A549 (cell line): ENCODE data around the gene DDX3X. TPM values are rescaled to one million over a fixed set of nuclear protein-coding genes. Genes with fewer than 3 reads are reported as not detected.

Experiments used
- ATAC-seq, 2 experiments: fragments of 200-7000 bp in 1 of 2; fragments of >200 bp in 1 of 2; cut with Nextera tagmentation in 1 of 2; cut with Tn5 transposase in 1 of 2; 3 replicates each; pipeline versions ENCODE4 v1.8.0 to v1.9.1; 2018 to 2020; ENCODE audit warnings: mild to moderate bottlenecking in 1 of 2, moderate library complexity in 1 of 2
- CTCF ChIA-PET: fragments of 300-600 bp; sonication (Branson Sonifier 250); formaldehyde crosslinking; extraction: SDS; loops from one replicate; lab custom pipeline; 2021; ENCODE audit warnings: antibody characterized with exemption, inconsistent platforms; lab: Yijun Ruan, JAX
- POLR2A ChIA-PET: fragments of 350-600 bp; formaldehyde crosslinking; extraction: SDS; loops from one replicate; lab custom pipeline; 2021; ENCODE audit warnings: antibody characterized with exemption, inconsistent platforms; lab: Yijun Ruan, JAX
- DNase-seq, 2 experiments: peaks; one replicate each; pipeline versions ENCODE4 v3.0.0 to v3.0.0-alpha.2; 2011 to 2016; ENCODE audit warnings: low read depth in 1 of 2, low spot score in 1 of 2
- FAIRE-seq: peaks from 2 replicates; lab custom pipeline; 2011; peaks lifted over from hg19 to GRCh38; lab: Jason Lieb, UNC
- H3K27ac ChIP-seq, 2 experiments: fragments of >200 bp; sonication (Bioruptor Twin); formaldehyde crosslinking; 3 replicates each; pipeline ENCODE4 v1.5.1; 2016 to 2017
- H3K4me1 ChIP-seq: fragments of >200 bp; sonication (Bioruptor Twin); formaldehyde crosslinking; 3 replicates; pipeline ENCODE4 v1.6.1; 2016
- H3K4me2 ChIP-seq: fragments of >200 bp; sonication (Bioruptor Twin); formaldehyde crosslinking; 3 replicates; pipeline ENCODE4 v1.6.1; 2016
- H3K4me3 ChIP-seq: fragments of >200 bp; sonication (Bioruptor Twin); formaldehyde crosslinking; 3 replicates; pipeline ENCODE4 v1.5.1; 2016
- H3K9me3 ChIP-seq: fragments of >200 bp; sonication (Bioruptor Twin); formaldehyde crosslinking; 3 replicates; pipeline ENCODE4 v1.6.1; 2016
- BHLHE40 ChIP-seq: IDR thresholded peaks from 2 replicates; pipeline ENCODE4 v1.6.1; 2012; ENCODE audit warnings: low read depth, low read length, inconsistent platforms
- EHF ChIP-seq: fragments of 250-450 bp; sonication (Bioruptor Pico); IDR thresholded peaks from 2 replicates; pipeline ENCODE4 v1.5.0; 2020; ENCODE audit warnings: mild to moderate bottlenecking
- ESRRA ChIP-seq: fragments of 150-350 bp; IDR thresholded peaks from 2 replicates; pipeline ENCODE4 v1.6.1; 2014; ENCODE audit warnings: mild to moderate bottlenecking, low read length, borderline replicate concordance
- HDAC2 ChIP-seq: fragments of 200-600 bp; sonication (generic); IDR thresholded peaks from 2 replicates; pipeline ENCODE4 v1.6.1; 2016
- HEYL ChIP-seq: fragments of 250-450 bp; sonication (Bioruptor Pico); IDR thresholded peaks from 2 replicates; pipeline ENCODE4 v1.8.0; 2021; ENCODE audit warnings: mild to moderate bottlenecking, moderate library complexity
- HMGXB4 ChIP-seq: fragments of 250-450 bp; sonication (Bioruptor Pico); IDR thresholded peaks from 2 replicates; pipeline ENCODE4 v1.5.0; 2021; ENCODE audit warnings: mild to moderate bottlenecking, moderate library complexity, borderline replicate concordance
- HOXB13 ChIP-seq: fragments of 250-450 bp; sonication (Bioruptor Pico); IDR thresholded peaks from 2 replicates; pipeline ENCODE4 v1.5.0; 2020; ENCODE audit warnings: low read depth, mild to moderate bottlenecking, moderate library complexity
- KDM1A ChIP-seq: fragments of 200-600 bp; sonication (generic); IDR thresholded peaks from 2 replicates; pipeline ENCODE4 v1.6.1; 2016; ENCODE audit warnings: low read depth, mild to moderate bottlenecking
- MAFK ChIP-seq: fragments of 450-650 bp; IDR thresholded peaks from 2 replicates; pipeline ENCODE4 v1.6.1; 2014; ENCODE audit not compliant: partially characterized antibody
- MAX ChIP-seq: IDR thresholded peaks from 2 replicates; pipeline ENCODE4 v1.6.1; 2012
- MAZ ChIP-seq: fragments of 150-350 bp; IDR thresholded peaks from 2 replicates; pipeline ENCODE4 v1.6.1; 2014; ENCODE audit warnings: antibody characterized with exemption, low read depth, low read length, borderline replicate concordance
- MYC ChIP-seq: IDR thresholded peaks from 2 replicates; pipeline ENCODE4 v1.6.1; 2012; ENCODE audit warnings: mild to moderate bottlenecking, inconsistent platforms, low read length, improper control_type of control experiment, borderline replicate concordance
- NR3C1 ChIP-seq: fragments of >200 bp; sonication (Bioruptor Twin); formaldehyde crosslinking; IDR thresholded peaks from 3 replicates; pipeline ENCODE4 v1.6.1; 2017
- POLR2AphosphoS2 ChIP-seq: conservative IDR thresholded peaks from 2 replicates; pipeline ENCODE4 v1.6.1; 2012; ENCODE audit warnings: low read length, improper control_type of control experiment, inconsistent platforms
- RAD21 ChIP-seq, 2 experiments: fragments of >200 bp in 1 of 2; sonication (Bioruptor Twin) in 1 of 2; formaldehyde crosslinking in 1 of 2; IDR thresholded peaks in 1 of 2; conservative IDR thresholded peaks in 1 of 2; 2 replicates in 1 of 2; 3 replicates in 1 of 2; pipeline ENCODE4 v1.6.1; 2012 to 2018; ENCODE audit warnings: inconsistent platforms in 1 of 2
- RARB ChIP-seq: fragments of 250-450 bp; sonication (Bioruptor Pico); IDR thresholded peaks from 2 replicates; pipeline ENCODE4 v1.8.0; 2021; ENCODE audit warnings: mild to moderate bottlenecking, moderate library complexity
- RNF2 ChIP-seq: fragments of 200-600 bp; sonication (generic); IDR thresholded peaks from 2 replicates; pipeline ENCODE4 v1.6.1; 2016; ENCODE audit warnings: low read depth, mild to moderate bottlenecking, antibody characterized with exemption, moderate library complexity, borderline replicate concordance
- SMC3 ChIP-seq: fragments of >200 bp; sonication (Bioruptor Twin); formaldehyde crosslinking; IDR thresholded peaks from 3 replicates; pipeline ENCODE4 v1.6.1; 2018; ENCODE audit warnings: inconsistent platforms
- SREBF2 ChIP-seq: fragments of 450-650 bp; IDR thresholded peaks from 2 replicates; pipeline ENCODE4 v1.6.1; 2014; ENCODE audit warnings: mild to moderate bottlenecking, moderate library complexity
- TP53 ChIP-seq: fragments of 250-450 bp; sonication (Bioruptor Pico); IDR thresholded peaks from 2 replicates; pipeline ENCODE4 v1.5.0; 2021; ENCODE audit warnings: mild to moderate bottlenecking, moderate library complexity
- USF2 ChIP-seq: fragments of 450-650 bp; IDR thresholded peaks from 2 replicates; pipeline ENCODE4 v1.6.1; 2014; ENCODE audit warnings: antibody characterized with exemption
- ZFP36 ChIP-seq: fragments of 450-650 bp; IDR thresholded peaks from 2 replicates; pipeline ENCODE4 v1.6.1; 2014; ENCODE audit warnings: borderline replicate concordance; ENCODE audit not compliant: partially characterized antibody
- ZNF302 ChIP-seq: fragments of 250-450 bp; sonication (Bioruptor Pico); IDR thresholded peaks from 2 replicates; pipeline ENCODE4 v1.9.0; 2021; ENCODE audit warnings: inconsistent platforms, mild to moderate bottlenecking, moderate library complexity
- WGBS: methylation state at CpG from one replicate; pipeline ENCODE4 v1.1.6; 2017; ENCODE audit errors: missing lambda C conversion rate; 5-methylcytosine and 5-hydroxymethylcytosine counted together
- polyA plus RNA-seq, 4 experiments: library from polyadenylated mRNA; depleted of rRNA in 3 of 4; stranded (reverse); fragments of >200 nt; fragmentation: RNase III in 1 of 4; extraction: RNeasy Plus Mini Kit Qiagen cat#74134 plus additional on column Dnase treatment in 1 of 4; gene quantifications; 2 replicates in 3 of 4; 3 replicates in 1 of 4; pipeline ENCODE4 v1.2.3, GENCODE V29; 2011 to 2017

Gene DDX3X
- polyA plus RNA-seq, 2 of the 4 experiments (the other 2 are of a cell fraction): 216 to 341 TPM

- no peak for TF ChIP-seq TP53 (CRISPR knock-in tag)
Observed at GRCh38 chrX:41304178-41304577, 29.8 kb upstream of the DDX3X start (continued).

- Histone ChIP-seq H3K4me2 (no peak overlapping the region), H3K27ac (no peak overlapping the region), H3K4me3 (no peak overlapping the region), H3K4me1 (no peaks in the 10 kb centered on the region), H3K9me3 (no peaks in the 10 kb centered on the region)
- ChIA-PET CTCF (interaction anchor here (1.6 kb wide), 1 partner anchor 56 kb away, joined by 3 read pairs; no protein-coding TSS in a partner anchor), POLR2A (no interaction called here)
- no peak for TF ChIP-seq RNF2
- no peak for TF ChIP-seq MAZ
- TF ChIP-seq RARB: no peak
- no peak for TF ChIP-seq USF2
- no peak for TF ChIP-seq HDAC2
- TF ChIP-seq MAX: no peak
- TF ChIP-seq MAFK: no peak
- TF ChIP-seq BHLHE40: no peak
- TF ChIP-seq ESRRA: no peak
- TF ChIP-seq POLR2AphosphoS2: no peak
- no peak for TF ChIP-seq MYC
- TF ChIP-seq SREBF2: no peak
- no peak for TF ChIP-seq NR3C1
- no peak for TF ChIP-seq EHF (CRISPR knock-in tag)
- no peak; a peak in 1 of 6 replicates for ATAC-seq
- WGBS: 55% methylated on average over 4 of the region's 5 CpGs
- FAIRE-seq: no peak
- DNase-seq: no peak
Observed at GRCh38 chrX:41308884-41309647, 24.9 kb upstream of the DDX3X start.

GRCh38 chrX:41312786-41313185, 21.2 kb upstream of the DDX3X start:
- ATAC-seq: no peak
- Histone ChIP-seq H3K27ac (no peak overlapping the region), H3K4me1 (no peaks in the 10 kb centered on the region), H3K4me2 (no peak overlapping the region), H3K9me3 (no peaks in the 10 kb centered on the region), H3K4me3 (no peak overlapping the region)
- POLR2A ChIA-PET: no interaction called here
- TF ChIP-seq HOXB13 (CRISPR knock-in tag) (no peak), KDM1A (no peak), ZNF302 (no peak), SMC3 (no peak), HMGXB4 (CRISPR knock-in tag) (no peak), ZFP36 (no peak), RAD21 (conservative IDR thresholded peaks at IDR 0.05 in 1 of 2, IDR thresholded peaks at IDR 0.05 in 1 of 2) (no peak), TP53 (CRISPR knock-in tag) (no peak), HEYL (CRISPR knock-in tag) (no peak)
- WGBS: 48% methylated on average over 1 of the region's 1 CpG
- CTCF ChIA-PET: interaction anchor here (0.8 to 1.5 kb wide), 5 partner anchors 10 to 447 kb away, joined by 3 to 5 read pairs (median 3); no protein-coding TSS in a partner anchor
- DNase-seq: no peak
- FAIRE-seq: no peak
